ENCODE measurements around the gene SLC24A1.

The SLC24A1 gene

GRCh38 chr15:65644282-65644681 lies 22.5 kb downstream of the SLC24A1 start:
- TF ChIP-seq CTCF (IDR thresholded peaks at IDR 0.05) (no peak), ZFX (IDR thresholded peaks at IDR 0.05; ENCODE audit: borderline replicate concordance) (no peak)
- H3K27ac ChIP-seq, result no peak overlapping the region

- no peak for TF ChIP-seq ZFX (IDR thresholded peaks at IDR 0.05; ENCODE audit: borderline replicate concordance)
- no peak for TF ChIP-seq CTCF (IDR thresholded peaks at IDR 0.05)
- H3K27ac ChIP-seq, result no peak overlapping the region
Observed at GRCh38 chr15:65645392-65645791, 23.7 kb downstream of the SLC24A1 start.

GRCh38 chr15:65646486-65646885 lies 24.7 kb downstream of the SLC24A1 start:
- H3K27ac ChIP-seq, result no peak overlapping the region
- TF ChIP-seq ZFX (IDR thresholded peaks at IDR 0.05; ENCODE audit: borderline replicate concordance), result no peak
- no peak for TF ChIP-seq CTCF (IDR thresholded peaks at IDR 0.05)

- TF ChIP-seq ZFX (IDR thresholded peaks at IDR 0.05; ENCODE audit: borderline replicate concordance), result no peak
- no peak for TF ChIP-seq CTCF (IDR thresholded peaks at IDR 0.05)
- no peak overlapping the region for H3K27ac ChIP-seq
Observed at GRCh38 chr15:65650312-65651041, 28.7 kb downstream of the SLC24A1 start.

- TF ChIP-seq ZFX (IDR thresholded peaks at IDR 0.05; ENCODE audit: borderline replicate concordance), result no peak
- TF ChIP-seq CTCF (IDR thresholded peaks at IDR 0.05), result no peak
- no peak overlapping the region for H3K27ac ChIP-seq
Observed at GRCh38 chr15:65651042-65651322, 29.2 kb downstream of the SLC24A1 start.

GRCh38 chr15:65651831-65652749 lies 30.4 kb downstream of the SLC24A1 start:
- no peak overlapping the region for H3K27ac ChIP-seq
- TF ChIP-seq CTCF (IDR thresholded peaks at IDR 0.05), result no peak
- no peak for TF ChIP-seq ZFX (IDR thresholded peaks at IDR 0.05; ENCODE audit: borderline replicate concordance)

GRCh38 chr15:65653341-65653740 lies 31.6 kb downstream of the SLC24A1 start:
- no peak overlapping the region for H3K27ac ChIP-seq
- TF ChIP-seq ZFX (IDR thresholded peaks at IDR 0.05; ENCODE audit: borderline replicate concordance) (no peak), CTCF (IDR thresholded peaks at IDR 0.05) (no peak)

All from 22Rv1 (cell line).